ENCODE measurements around the gene SLC25A38.

SLC25A38 gene

DNA sequence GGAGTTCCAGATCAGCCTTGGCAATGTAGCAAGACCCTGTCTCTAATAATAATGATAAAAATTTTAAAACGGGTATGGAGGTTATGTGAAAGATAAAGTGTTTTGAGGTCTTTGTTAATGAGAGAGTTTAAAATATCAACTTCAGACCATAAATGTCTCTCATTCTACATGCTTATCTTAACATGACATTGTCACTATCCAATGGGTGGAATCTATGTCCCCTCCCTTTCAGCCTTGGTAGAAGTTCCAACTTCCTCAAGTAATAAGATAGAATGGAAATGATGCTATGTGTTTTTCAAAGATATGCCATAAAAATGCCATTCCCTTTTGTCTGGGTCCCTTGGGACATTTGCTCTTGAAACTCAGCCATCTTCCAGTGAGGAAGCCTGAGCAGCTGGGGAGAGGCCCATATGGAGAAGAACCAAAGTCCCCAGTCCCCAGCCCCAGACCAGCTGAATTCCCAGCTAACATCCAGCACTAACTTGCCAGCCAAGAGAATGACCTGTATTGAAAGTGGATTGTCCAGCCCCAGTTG, 40.3 kb downstream of the SLC25A38 start:
- no peak for DNase-seq (ENCODE audit: low read depth)

DNA sequence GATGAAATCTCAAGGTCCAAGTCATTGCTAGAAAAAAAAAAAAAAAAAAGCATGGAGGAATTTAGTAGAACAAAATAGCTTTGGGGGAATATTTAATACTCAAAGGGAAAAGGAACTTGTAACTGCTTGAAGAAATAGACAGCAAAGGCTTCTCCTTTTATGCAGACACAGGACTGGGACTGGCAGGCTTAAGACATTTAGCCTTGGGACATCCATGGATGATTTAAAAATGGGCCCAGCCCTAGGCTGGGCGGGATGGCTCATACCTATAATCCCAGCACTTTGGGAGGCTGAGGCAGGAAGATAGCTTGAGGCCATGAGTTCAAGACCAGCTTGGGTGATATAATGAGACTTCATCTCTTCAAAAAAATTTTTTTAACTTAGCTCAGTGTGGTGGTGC, 43.1 kb downstream of the SLC25A38 start:
- H3K4me3 ChIP-seq (ENCODE audit: low read depth, low read length) = no peak overlapping the region
- no peak for DNase-seq (ENCODE audit: low read depth)

More for the DNA sequence above, 40.3 kb downstream of the SLC25A38 start:
- no peak overlapping the region for H3K4me3 ChIP-seq (ENCODE audit: low read depth, low read length)

DNA sequence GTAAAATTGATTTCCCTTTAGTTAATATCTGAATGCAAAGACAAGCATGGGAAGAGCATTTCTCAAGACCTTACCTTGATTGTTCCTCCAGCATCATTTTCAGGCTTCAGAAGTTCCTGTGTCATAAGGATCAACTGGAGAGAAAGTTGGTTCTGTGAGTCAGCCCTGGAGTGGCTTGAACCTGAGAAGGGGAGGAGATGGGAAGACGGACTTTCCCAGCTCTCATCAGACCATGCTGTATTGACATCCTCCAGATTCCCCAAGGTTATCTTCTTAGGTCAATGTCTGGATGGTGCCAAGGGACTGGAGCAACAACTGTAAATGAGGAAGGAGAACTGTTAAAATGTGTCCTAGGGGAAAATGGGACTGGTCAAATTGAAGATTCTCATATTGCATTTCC, 44.3 kb downstream of the SLC25A38 start:
- H3K4me3 ChIP-seq (ENCODE audit: low read depth, low read length) = no peak overlapping the region
- no peak for DNase-seq (ENCODE audit: low read depth)

DNA sequence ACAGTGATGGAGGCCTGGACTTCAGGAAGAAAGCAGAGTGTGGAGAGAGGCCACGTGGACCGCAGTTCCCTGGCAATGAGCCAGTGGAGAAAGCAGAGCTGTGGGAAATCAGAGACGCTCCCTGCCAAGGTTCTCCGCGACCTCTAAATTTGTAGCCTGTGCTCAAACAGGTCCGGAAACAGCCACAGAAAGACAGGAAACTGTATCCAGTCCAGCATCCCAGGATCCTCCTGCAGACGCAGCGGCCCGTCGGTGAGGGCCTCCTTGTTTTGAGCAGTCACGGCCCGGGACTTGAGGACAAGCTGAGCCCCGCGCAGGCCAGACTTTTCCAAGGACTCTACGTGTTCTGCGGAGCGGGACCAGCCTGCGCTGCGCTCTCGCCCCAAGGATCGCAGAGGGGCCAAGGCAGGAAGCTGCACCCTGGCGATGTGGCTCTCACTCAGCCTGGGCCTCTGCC, 45.6 kb downstream of the SLC25A38 start:
- no peak overlapping the region for H3K4me3 ChIP-seq (ENCODE audit: low read depth, low read length)
- DNase-seq (ENCODE audit: low read depth) = no peak

DNA sequence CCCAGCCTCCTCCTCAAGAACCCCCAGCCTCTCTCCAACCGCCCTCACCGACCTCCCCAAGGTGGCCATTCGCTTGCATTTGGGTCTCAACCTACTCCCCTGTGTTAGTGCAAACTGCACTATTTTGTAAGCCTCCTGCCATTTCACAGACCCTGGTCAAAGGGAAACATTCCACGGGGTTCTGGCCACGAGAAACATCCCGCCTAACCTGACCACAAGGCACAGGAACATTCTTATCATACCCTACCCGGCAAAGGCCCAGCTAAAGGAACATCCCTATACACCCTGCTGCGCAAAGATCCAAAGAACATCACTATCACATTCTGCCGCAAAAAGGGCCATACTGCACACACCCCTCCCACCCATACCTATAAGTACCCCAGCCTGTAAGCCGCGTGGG, 46.3 kb downstream of the SLC25A38 start:
- H3K4me3 ChIP-seq (ENCODE audit: low read depth, low read length) = no peak overlapping the region

DNA sequence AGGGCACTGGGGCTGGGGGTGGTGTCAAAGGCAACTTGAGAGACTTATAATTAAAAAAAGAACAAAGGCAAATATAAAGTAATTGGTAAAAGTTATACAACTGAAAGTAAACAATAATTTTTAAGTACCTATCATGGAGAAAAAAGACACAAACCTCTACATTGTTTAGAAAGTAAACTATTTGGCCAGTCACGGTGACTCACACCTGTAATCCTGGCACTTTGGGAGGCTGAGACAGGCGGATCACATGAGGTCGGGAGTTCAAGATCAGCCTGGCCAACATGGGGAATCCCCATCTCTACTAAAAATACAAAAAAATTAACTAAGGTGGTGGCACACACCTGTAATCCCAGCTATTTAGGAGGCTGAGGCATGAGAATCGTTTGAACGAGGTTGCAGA, 49.2 kb downstream of the SLC25A38 start:
- H3K4me3 ChIP-seq (ENCODE audit: low read depth, low read length) = no peak overlapping the region
- no peak for DNase-seq (ENCODE audit: low read depth)

More for the DNA sequence above, 46.3 kb downstream of the SLC25A38 start:
- no peak for DNase-seq (ENCODE audit: low read depth)

DNA sequence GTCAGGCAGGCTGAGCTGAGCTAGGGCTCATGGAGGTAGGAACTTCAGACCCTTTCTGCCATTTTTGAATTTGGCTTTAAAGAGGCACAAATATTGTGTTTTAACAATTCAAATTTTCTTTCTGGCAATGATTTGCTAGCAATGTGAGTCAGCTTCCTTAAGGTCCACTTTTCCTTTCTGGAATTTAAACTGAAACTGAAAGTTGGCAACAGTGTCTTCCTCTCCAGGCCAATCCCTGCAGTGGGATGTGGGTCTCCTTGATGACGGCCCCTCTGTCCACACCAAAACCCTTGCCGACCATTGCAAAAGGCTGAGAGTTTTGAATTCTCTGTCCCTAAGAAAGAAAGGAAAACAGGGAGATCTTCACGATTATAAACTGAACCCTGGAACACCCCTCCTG, 50.5 kb downstream of the SLC25A38 start:
- peak; percentile 24 for DNase-seq (ENCODE audit: low read depth)

DNA sequence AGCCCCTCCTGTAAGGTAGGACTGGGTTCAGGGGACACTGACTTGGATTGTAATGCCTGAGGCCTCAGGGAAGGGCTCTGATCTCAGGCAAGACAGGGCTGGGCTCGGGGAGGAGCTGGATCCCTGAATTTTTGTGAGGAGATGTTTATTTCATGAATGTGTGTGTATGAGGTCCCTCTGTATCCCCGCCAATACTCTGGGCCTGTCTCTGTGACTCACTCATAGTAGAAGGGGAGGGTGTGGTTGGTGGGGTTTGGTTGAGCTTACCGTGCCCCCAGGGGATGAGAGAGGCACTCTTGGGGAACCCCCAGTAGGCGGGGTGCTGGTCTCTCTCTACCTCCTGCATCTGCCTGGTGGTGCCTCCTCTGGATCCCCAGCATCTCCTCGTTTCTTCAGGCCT, 51.4 kb downstream of the SLC25A38 start:
- DNase-seq (ENCODE audit: low read depth) = no peak
- no peak overlapping the region for H3K4me3 ChIP-seq (ENCODE audit: low read depth, low read length)

More for the DNA sequence above, 50.5 kb downstream of the SLC25A38 start:
- no peak overlapping the region for H3K4me3 ChIP-seq (ENCODE audit: low read depth, low read length)

DNA sequence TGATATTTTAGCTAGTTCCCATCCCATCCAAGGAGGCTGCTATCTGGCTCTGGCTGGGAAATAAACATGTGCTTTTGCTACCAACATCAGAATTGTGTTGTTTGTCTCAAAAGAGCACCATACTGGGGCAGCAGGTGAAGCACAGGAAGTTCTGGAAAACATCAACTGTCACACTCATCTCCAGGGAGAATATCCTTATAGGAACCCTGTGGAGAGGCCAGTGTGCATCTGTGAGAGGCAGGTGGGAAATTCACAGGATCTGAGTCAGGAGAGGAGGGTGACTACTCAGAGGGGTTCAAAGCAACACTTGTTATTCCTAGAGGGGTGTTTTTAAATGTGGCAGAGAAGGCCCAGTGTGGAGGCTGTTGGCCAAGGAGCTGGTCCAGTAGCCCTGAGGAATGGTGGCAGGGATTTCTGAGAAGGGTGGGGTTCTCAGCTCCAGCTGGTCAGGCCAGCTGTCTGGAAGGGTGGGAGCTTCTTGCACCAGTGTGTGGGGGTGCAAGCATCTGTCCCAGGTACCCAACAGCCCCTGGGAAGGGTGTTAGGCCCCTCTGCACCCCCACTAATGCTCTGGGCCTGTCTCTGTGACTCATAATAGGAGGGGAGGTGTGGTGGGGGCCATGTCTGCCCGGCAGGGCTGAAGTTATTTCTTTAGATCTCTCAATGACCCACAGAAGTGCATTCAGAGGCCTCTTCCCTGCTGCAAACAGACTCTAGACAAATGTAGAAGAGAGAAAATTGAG, 52.0 kb downstream of the SLC25A38 start:
- H3K4me3 ChIP-seq (ENCODE audit: low read depth, low read length) = no peak overlapping the region
- DNase-seq (ENCODE audit: low read depth) = no peak

DNA sequence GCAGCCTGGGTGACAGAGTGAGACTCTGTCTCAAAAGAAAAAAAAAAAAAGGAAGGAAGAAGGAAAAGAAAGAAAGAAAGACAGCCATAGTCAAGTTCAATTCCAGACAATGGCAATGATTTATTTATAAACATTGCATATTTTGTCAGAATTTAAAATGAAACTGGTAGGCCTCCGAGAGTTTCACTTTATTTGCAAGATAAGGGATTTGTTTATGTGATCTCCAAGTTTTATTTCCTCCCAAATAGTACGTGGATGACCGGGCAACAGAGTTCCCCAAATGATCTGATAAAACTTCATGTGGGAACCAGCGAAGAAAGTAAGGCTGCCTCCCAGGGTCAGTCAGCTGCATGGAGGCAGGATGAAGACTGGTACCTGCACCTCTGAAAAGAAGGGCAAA, 55.7 kb downstream of the SLC25A38 start:
- no peak overlapping the region for H3K4me3 ChIP-seq (ENCODE audit: low read depth, low read length)
- no peak for DNase-seq (ENCODE audit: low read depth)

DNA sequence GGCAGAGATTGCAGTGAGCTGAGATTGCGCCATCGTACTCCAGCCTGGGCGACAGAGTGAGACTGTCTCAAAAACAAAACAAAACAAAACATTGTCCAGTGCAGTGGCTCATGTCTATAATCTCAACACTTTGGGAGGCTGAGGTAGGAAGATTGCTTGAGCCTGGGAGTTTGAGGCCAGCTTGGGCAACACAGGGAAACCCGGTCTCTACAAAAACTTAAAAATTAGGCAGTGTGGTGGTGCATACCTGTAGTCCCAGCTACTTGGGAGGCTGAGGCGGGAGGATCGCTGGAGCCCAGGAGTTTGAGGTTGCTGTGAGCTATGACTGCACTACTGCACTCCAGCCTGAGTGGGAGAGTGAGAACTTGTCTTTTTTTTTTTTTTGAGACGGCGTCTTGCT, 57.1 kb downstream of the SLC25A38 start:
- H3K4me3 ChIP-seq (ENCODE audit: low read depth, low read length) = no peak overlapping the region
- DNase-seq (ENCODE audit: low read depth) = no peak

DNA sequence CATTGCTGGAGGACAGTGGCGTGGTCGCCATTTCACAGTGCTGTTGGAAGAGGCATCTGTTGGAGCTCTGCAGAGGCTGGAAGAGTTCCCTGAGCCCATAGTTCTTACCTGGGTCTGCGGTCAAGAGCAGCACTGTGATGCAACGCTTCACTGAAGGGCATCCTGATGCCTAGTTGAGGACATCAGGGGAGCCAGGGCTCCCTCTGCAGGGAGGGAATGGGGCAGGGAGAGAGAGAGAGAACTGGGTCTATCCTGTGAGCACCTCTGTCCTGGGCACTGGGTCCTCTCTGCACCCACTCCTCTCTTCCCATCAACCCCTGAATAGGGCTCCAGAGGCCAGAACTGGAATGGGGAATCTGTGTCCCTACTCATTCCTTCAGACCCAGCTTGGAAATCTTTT, 60.4 kb downstream of the SLC25A38 start:
- no peak overlapping the region for H3K4me3 ChIP-seq (ENCODE audit: low read depth, low read length)
- no peak for DNase-seq (ENCODE audit: low read depth)

DNA sequence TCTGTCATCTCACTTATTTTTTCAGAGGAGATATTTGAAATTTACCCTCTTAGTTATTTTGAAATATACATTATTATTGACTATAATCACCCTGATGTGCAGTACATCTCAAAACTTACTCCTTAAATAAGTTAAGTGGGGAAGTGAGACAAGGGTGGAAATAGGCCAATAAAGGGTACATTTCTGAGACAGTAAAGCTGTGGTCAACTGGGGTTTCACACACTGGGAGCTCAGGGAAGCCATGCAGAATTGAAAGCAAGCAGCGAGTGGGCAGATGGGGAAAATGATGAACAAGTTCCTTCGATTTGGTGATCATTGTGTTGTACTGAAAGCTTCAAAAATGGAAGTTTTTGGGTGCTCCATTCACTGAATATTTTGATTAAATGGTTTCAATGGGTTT, 62.8 kb downstream of the SLC25A38 start:
- no peak for DNase-seq (ENCODE audit: low read depth)
- H3K4me3 ChIP-seq (ENCODE audit: low read depth, low read length) = no peak overlapping the region

DNA sequence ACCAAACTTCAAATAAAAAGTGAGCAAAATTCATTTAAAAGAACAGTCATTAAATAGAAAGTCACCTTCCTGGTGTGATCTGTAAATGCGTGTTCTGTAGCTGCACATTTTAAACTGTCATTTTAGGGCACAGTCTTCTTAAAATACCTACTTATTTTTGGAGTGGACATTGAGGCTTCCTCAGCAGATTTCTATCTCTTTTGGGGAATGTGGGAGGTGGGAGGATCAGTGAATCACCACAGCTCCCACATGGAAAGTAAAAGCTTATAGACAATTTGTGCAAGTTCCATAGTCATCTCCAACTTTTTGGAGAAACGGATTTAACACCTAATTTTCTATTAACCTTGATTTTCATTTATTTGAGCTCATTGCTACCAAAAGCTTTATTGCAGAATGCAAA, 63.3 kb downstream of the SLC25A38 start:
- no peak for DNase-seq (ENCODE audit: low read depth)
- no peak overlapping the region for H3K4me3 ChIP-seq (ENCODE audit: low read depth, low read length)
